Chondrocyte (in vitro differentiated cells): ENCODE results near the gene SRRM2. TPM values are rescaled to one million over a fixed set of nuclear protein-coding genes. Genes with fewer than 3 reads are reported as not detected.

Source experiments
- DNase-seq: peaks from one replicate; pipeline ENCODE4 v3.0.0; 2021; ENCODE audit warnings: mixed read lengths, low spot score
- H3K27ac Mint-ChIP-seq: one replicate; pipeline ENCODE4 v1.8.0; 2021; ENCODE audit warnings: mild to moderate bottlenecking, moderate library complexity, mixed read lengths; ENCODE audit not compliant: unreplicated experiment
- H3K27me3 Mint-ChIP-seq: 2 replicates; pipeline ENCODE4 v1.8.0; 2021; ENCODE audit warnings: low read depth, mixed read lengths
- H3K36me3 Mint-ChIP-seq: 2 replicates; pipeline ENCODE4 v1.8.0; 2021; ENCODE audit warnings: low read depth, mixed read lengths
- H3K4me1 Mint-ChIP-seq: 2 replicates; pipeline ENCODE4 v1.8.0; 2021; ENCODE audit warnings: low read depth, mild to moderate bottlenecking, mixed read lengths
- H3K4me3 Mint-ChIP-seq: one replicate; pipeline ENCODE4 v1.8.0; 2021; ENCODE audit warnings: mild to moderate bottlenecking, moderate library complexity, mixed read lengths; ENCODE audit not compliant: unreplicated experiment
- H3K9me3 Mint-ChIP-seq: 2 replicates; pipeline ENCODE4 v1.8.0; 2021; ENCODE audit warnings: low read depth, mixed read lengths
- CTCF ChIP-seq: fragments of 200-600 bp; sonication (generic); IDR thresholded peaks from 2 replicates; pipeline ENCODE4 v1.5.0; 2021; ENCODE audit warnings: antibody characterized with exemption, mild to moderate bottlenecking, moderate library complexity
- total RNA-seq: library from RNA; stranded (reverse); gene quantifications from 3 replicates; pipeline ENCODE4 v1.2.1, GENCODE V29; 2021

SRRM2 gene
- total RNA-seq, 1 donor from 2014 or later, result 363 TPM

DNA sequence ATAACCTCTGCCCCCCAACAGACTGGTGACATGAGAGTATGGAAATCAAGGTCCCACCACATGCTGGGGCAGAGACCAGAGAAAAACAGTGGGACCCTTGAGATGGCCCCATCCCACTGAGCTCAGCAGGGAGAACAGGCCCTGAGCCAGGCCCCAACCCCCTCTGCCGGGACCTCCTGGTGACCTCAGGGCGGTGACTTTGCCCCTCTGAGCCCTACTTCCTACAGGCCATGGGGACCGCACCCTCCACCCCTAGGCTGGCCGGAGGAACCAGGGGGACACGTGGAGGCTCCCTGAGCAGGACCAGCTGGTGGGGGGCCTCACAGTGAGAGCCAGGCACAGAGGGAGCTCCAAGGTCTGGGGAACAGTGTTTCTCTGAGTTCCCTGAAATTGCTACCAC, 13.8 kb upstream of the SRRM2 start:
- no peak for TF ChIP-seq CTCF
- Mint-ChIP-seq H3K4me3 (no peak overlapping the region), H3K9me3 (no peaks in the 10 kb centered on the region), H3K27me3 (peaks cover 1% of the 10 kb centered on the region), H3K27ac (no peak overlapping the region), H3K4me1 (no peaks in the 10 kb centered on the region), H3K36me3 (no peaks in the 10 kb centered on the region)
- DNase-seq, result no peak

- TF ChIP-seq CTCF, result no peak
- Mint-ChIP-seq H3K27me3 (peaks cover under 1% of the 10 kb centered on the region), H3K9me3 (no peaks in the 10 kb centered on the region), H3K4me1 (no peaks in the 10 kb centered on the region), H3K36me3 (no peaks in the 10 kb centered on the region), H3K27ac (no peak overlapping the region), H3K4me3 (no peak overlapping the region)
- DNase-seq, result no peak
Measured at GRCh38 chr16:2739625-2740430, 12.6 kb upstream of the SRRM2 start.

- Mint-ChIP-seq H3K9me3 (no peaks in the 10 kb centered on the region), H3K27ac (no peak overlapping the region), H3K36me3 (no peaks in the 10 kb centered on the region)
Measured at GRCh38 chr16:2740476-2740875, 12.0 kb upstream of the SRRM2 start.

GRCh38 chr16:2741168-2741567, 11.3 kb upstream of the SRRM2 start:
- H3K4me3 Mint-ChIP-seq, result no peak overlapping the region
- no peak for DNase-seq
- no peak for TF ChIP-seq CTCF
- H3K4me1 Mint-ChIP-seq, result no peaks in the 10 kb centered on the region
- H3K27ac Mint-ChIP-seq, result no peak overlapping the region
- no peaks in the 10 kb centered on the region for H3K27me3 Mint-ChIP-seq
- H3K36me3 Mint-ChIP-seq, result no peaks in the 10 kb centered on the region
- no peaks in the 10 kb centered on the region for H3K9me3 Mint-ChIP-seq

More at GRCh38 chr16:2740476-2740875, 12.0 kb upstream of the SRRM2 start:
- H3K27me3 Mint-ChIP-seq, result no peaks in the 10 kb centered on the region
- no peak for DNase-seq
- no peaks in the 10 kb centered on the region for H3K4me1 Mint-ChIP-seq
- no peak overlapping the region for H3K4me3 Mint-ChIP-seq
- no peak for TF ChIP-seq CTCF

- H3K9me3 Mint-ChIP-seq, result no peaks in the 10 kb centered on the region
- H3K36me3 Mint-ChIP-seq, result no peaks in the 10 kb centered on the region
- TF ChIP-seq CTCF, result no peak
- no peaks in the 10 kb centered on the region for H3K4me1 Mint-ChIP-seq
- no peaks in the 10 kb centered on the region for H3K27me3 Mint-ChIP-seq
- H3K27ac Mint-ChIP-seq, result no peak overlapping the region
- DNase-seq, result no peak
- no peak overlapping the region for H3K4me3 Mint-ChIP-seq
Measured at GRCh38 chr16:2742323-2743006, 10.0 kb upstream of the SRRM2 start.
